ENCODE results near the gene GP2. TPM values are rescaled to one million over a fixed set of nuclear protein-coding genes. Genes with fewer than 3 reads are reported as not detected.

The GP2 gene
- total RNA-seq, 1 experiment from 2014 or later: not detected

- POLR2A ChIA-PET: no interaction called here
- H3K4me1 Mint-ChIP-seq (ENCODE audit: insufficient read depth, unreplicated experiment): no peaks in the 10 kb centered on the region
- H3K4me3 Mint-ChIP-seq (ENCODE audit: unreplicated experiment): no peak overlapping the region
- H3K36me3 Mint-ChIP-seq (ENCODE audit: insufficient read depth, unreplicated experiment): no peaks in the 10 kb centered on the region
- intact Hi-C loops (cut with micrococcal nuclease): no loop called here
- CTCF ChIA-PET: interaction anchor here (0.6 to 1.6 kb wide), 4 partner anchors 37 to 646 kb away, joined by 3 to 5 read pairs (median 4); no protein-coding TSS in a partner anchor
- H3K9me3 Mint-ChIP-seq (ENCODE audit: unreplicated experiment): peaks cover 12% of the 10 kb centered on the region
- BruUV-seq (replicated peaks): no TSS peak
- no peak for DNase-seq (ENCODE audit: unreplicated experiment)
- TF ChIP-seq, protein P1, sequence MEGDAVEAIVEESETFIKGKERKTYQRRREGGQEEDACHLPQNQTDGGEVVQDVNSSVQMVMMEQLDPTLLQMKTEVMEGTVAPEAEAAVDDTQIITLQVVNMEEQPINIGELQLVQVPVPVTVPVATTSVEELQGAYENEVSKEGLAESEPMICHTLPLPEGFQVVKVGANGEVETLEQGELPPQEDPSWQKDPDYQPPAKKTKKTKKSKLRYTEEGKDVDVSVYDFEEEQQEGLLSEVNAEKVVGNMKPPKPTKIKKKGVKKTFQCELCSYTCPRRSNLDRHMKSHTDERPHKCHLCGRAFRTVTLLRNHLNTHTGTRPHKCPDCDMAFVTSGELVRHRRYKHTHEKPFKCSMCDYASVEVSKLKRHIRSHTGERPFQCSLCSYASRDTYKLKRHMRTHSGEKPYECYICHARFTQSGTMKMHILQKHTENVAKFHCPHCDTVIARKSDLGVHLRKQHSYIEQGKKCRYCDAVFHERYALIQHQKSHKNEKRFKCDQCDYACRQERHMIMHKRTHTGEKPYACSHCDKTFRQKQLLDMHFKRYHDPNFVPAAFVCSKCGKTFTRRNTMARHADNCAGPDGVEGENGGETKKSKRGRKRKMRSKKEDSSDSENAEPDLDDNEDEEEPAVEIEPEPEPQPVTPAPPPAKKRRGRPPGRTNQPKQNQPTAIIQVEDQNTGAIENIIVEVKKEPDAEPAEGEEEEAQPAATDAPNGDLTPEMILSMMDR (IDR thresholded peaks at IDR 0.05; ENCODE audit: unreplicated experiment): no peak
- no peak overlapping the region for H3K27ac Mint-ChIP-seq (ENCODE audit: low read depth, unreplicated experiment)
- peaks cover 10% of the 10 kb centered on the region for H3K27me3 Mint-ChIP-seq (ENCODE audit: insufficient read depth, unreplicated experiment)
These were observed 64.0 kb downstream of the GP2 start for GRCh38 chr16:20263138-20263855.

DNA sequence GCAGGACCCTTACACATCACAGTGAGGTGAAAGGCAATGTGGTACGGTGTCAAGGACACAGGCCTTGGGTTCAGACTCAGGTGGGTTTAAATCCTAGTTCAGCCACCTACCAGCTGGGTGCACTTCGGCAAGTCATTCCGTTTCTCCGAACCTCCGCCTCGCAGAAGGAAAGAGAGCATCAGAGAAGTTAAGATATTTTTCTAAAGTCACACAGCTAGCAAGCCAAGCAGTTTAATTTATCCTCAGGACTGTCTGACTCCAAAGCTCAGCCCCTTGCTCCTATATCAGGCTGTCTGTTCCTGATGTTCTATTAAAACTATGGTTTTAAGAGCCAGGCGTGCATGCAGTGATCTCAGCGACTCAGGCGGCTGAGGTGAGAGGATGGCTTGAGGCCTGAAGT, 65.1 kb downstream of the GP2 start:
- ChIA-PET POLR2A (no interaction called here), CTCF (interaction anchor here (0.6 to 1.6 kb wide), 4 partner anchors 38 to 437 kb away, joined by 3 to 5 read pairs (median 3); no protein-coding TSS in a partner anchor)
- no peaks in the 10 kb centered on the region for H3K27me3 Mint-ChIP-seq (ENCODE audit: insufficient read depth, unreplicated experiment)
- no peak for DNase-seq (ENCODE audit: unreplicated experiment)
- H3K4me3 Mint-ChIP-seq (ENCODE audit: unreplicated experiment): no peak overlapping the region
- TF ChIP-seq, protein P1 (IDR thresholded peaks at IDR 0.05; ENCODE audit: unreplicated experiment): no peak
- intact Hi-C loops (cut with micrococcal nuclease): no loop called here
- H3K9me3 Mint-ChIP-seq (ENCODE audit: unreplicated experiment): peaks cover 12% of the 10 kb centered on the region
- BruUV-seq (replicated peaks): no TSS peak
- H3K27ac Mint-ChIP-seq (ENCODE audit: low read depth, unreplicated experiment): no peak overlapping the region
- no peaks in the 10 kb centered on the region for H3K36me3 Mint-ChIP-seq (ENCODE audit: insufficient read depth, unreplicated experiment)
- H3K4me1 Mint-ChIP-seq (ENCODE audit: insufficient read depth, unreplicated experiment): no peaks in the 10 kb centered on the region

GRCh38 chr16:20260215-20261009, 66.9 kb downstream of the GP2 start:
- DNase-seq (ENCODE audit: unreplicated experiment): no peak
- ChIA-PET CTCF (interaction anchor here (1.2 kb wide), 1 partner anchor 125 kb away, joined by 4 read pairs; no protein-coding TSS in a partner anchor), POLR2A (no interaction called here)
- Mint-ChIP-seq H3K4me1 (ENCODE audit: insufficient read depth, unreplicated experiment) (no peaks in the 10 kb centered on the region), H3K4me3 (ENCODE audit: unreplicated experiment) (no peak overlapping the region), H3K9me3 (ENCODE audit: unreplicated experiment) (peaks cover 12% of the 10 kb centered on the region), H3K27me3 (ENCODE audit: insufficient read depth, unreplicated experiment) (no peaks in the 10 kb centered on the region), H3K27ac (ENCODE audit: low read depth, unreplicated experiment) (no peak overlapping the region), H3K36me3 (ENCODE audit: insufficient read depth, unreplicated experiment) (no peaks in the 10 kb centered on the region)
- TF ChIP-seq, protein P1 (IDR thresholded peaks at IDR 0.05; ENCODE audit: unreplicated experiment): no peak
- intact Hi-C loops (cut with micrococcal nuclease): no loop called here
- BruUV-seq (replicated peaks): no TSS peak

Other genes with a start within 250 kb of the GP2 start
- not detected in 2 replicates for gene UMOD, start 25.2 kb upstream of the GP2 start, total RNA-seq (2022)
- gene PDILT, start 77.2 kb upstream of the GP2 start, total RNA-seq (2022): not detected in 2 replicates
- gene ACSM5, start 82.0 kb upstream of the GP2 start, total RNA-seq (2022): 0.22 and 0.54 TPM in 2 replicates
- gene ACSM2A, start 124.0 kb upstream of the GP2 start, total RNA-seq (2022): not detected in 2 replicates
- not detected in 2 replicates for gene ACSM2B, start 248.9 kb upstream of the GP2 start, total RNA-seq (2022)

Data from MCF 10A (cell line).